ENCODE measurements around the gene LYSMD3. TPM values are rescaled to one million over a fixed set of nuclear protein-coding genes. Genes with fewer than 3 reads are reported as not detected.

Gene LYSMD3
- total RNA-seq, 1 donor from 2014 or later = 21.0 TPM

- H3K4me1 Mint-ChIP-seq (ENCODE audit: unreplicated experiment) = no peaks in the 10 kb centered on the region
- DNase-seq (ENCODE audit: extremely low spot score, unreplicated experiment) = no peak
- H3K9me3 Mint-ChIP-seq = no peaks in the 10 kb centered on the region
- TF ChIP-seq CTCF (conservative IDR thresholded peaks at IDR 0.05) = no peak
- H3K4me3 Mint-ChIP-seq = no peak overlapping the region
- H3K36me3 Mint-ChIP-seq = peaks cover 39% of the 10 kb centered on the region
- H3K27ac Mint-ChIP-seq = no peak overlapping the region
- H3K27me3 Mint-ChIP-seq = no peaks in the 10 kb centered on the region
Observed at GRCh38 chr5:90519081-90519480, 10.3 kb downstream of the LYSMD3 start.

- H3K4me1 Mint-ChIP-seq (ENCODE audit: unreplicated experiment) = no peaks in the 10 kb centered on the region
- TF ChIP-seq CTCF (conservative IDR thresholded peaks at IDR 0.05) = no peak
- no peaks in the 10 kb centered on the region for H3K9me3 Mint-ChIP-seq
- DNase-seq (ENCODE audit: extremely low spot score, unreplicated experiment) = no peak
- no peaks in the 10 kb centered on the region for H3K27me3 Mint-ChIP-seq
- H3K4me3 Mint-ChIP-seq = no peak overlapping the region
- no peak overlapping the region for H3K27ac Mint-ChIP-seq
- peaks cover 35% of the 10 kb centered on the region for H3K36me3 Mint-ChIP-seq
Observed at GRCh38 chr5:90518661-90519060, 10.7 kb downstream of the LYSMD3 start.

DNA sequence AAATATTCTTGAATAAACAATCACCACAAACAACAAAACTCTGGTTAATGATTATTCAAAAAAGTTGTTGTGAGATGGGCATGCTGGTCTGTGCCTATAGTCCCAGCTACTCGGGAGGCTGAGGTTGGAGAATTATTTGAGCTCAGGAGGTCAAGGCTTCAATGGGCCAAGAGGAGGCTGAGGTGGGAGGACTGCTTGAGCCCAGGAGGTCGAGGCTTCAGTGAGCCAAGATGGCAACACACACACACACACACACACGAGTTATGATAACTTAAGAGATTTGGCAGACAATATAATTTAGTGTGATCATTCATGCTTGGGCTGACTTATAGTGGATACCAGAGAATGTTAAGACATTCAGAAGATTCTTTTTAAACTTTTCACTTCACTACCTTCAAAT is 14.9 kb downstream of the LYSMD3 start:
- no peaks in the 10 kb centered on the region for H3K9me3 Mint-ChIP-seq
- H3K36me3 Mint-ChIP-seq = peaks cover 10% of the 10 kb centered on the region
- no peak overlapping the region for H3K4me3 Mint-ChIP-seq
- H3K27ac Mint-ChIP-seq = no peak overlapping the region
- TF ChIP-seq CTCF (conservative IDR thresholded peaks at IDR 0.05) = no peak
- H3K27me3 Mint-ChIP-seq = no peaks in the 10 kb centered on the region
- DNase-seq (ENCODE audit: extremely low spot score, unreplicated experiment) = no peak
- no peaks in the 10 kb centered on the region for H3K4me1 Mint-ChIP-seq (ENCODE audit: unreplicated experiment)

- H3K4me3 Mint-ChIP-seq = no peak overlapping the region
- H3K27ac Mint-ChIP-seq = no peak overlapping the region
- H3K4me1 Mint-ChIP-seq (ENCODE audit: unreplicated experiment) = no peaks in the 10 kb centered on the region
Observed at GRCh38 chr5:90510438-90510837, 18.9 kb downstream of the LYSMD3 start.

DNA sequence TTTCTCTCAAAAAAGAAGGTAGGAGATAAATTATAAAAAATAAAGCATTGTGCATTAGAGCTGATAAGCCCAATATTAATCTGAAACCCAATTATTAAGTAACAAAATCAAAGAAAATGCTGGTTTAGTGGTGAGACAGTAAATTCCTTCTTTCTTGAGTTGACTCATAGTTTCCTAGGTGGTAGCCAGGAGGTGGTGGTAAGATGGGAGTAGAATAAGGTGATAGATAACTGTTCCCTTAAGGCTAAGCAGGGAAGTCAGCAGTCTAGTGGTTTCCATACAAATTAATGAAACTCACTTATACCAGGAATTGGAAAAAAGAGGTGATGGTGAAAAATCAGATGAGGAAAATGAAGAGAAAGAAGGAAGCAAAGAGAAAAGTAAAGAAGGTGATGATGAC is 23.2 kb downstream of the LYSMD3 start:
- H3K27ac Mint-ChIP-seq = no peak overlapping the region
- TF ChIP-seq CTCF (conservative IDR thresholded peaks at IDR 0.05) = no peak
- H3K36me3 Mint-ChIP-seq = no peaks in the 10 kb centered on the region
- no peaks in the 10 kb centered on the region for H3K27me3 Mint-ChIP-seq
- no peaks in the 10 kb centered on the region for H3K9me3 Mint-ChIP-seq
- H3K4me3 Mint-ChIP-seq = no peak overlapping the region
- no peaks in the 10 kb centered on the region for H3K4me1 Mint-ChIP-seq (ENCODE audit: unreplicated experiment)
- DNase-seq (ENCODE audit: extremely low spot score, unreplicated experiment) = no peak

More at GRCh38 chr5:90510438-90510837, 18.9 kb downstream of the LYSMD3 start:
- H3K9me3 Mint-ChIP-seq = no peaks in the 10 kb centered on the region
- no peak for TF ChIP-seq CTCF (conservative IDR thresholded peaks at IDR 0.05)
- no peaks in the 10 kb centered on the region for H3K27me3 Mint-ChIP-seq
- H3K36me3 Mint-ChIP-seq = no peaks in the 10 kb centered on the region
- no peak for DNase-seq (ENCODE audit: extremely low spot score, unreplicated experiment)

- H3K27ac Mint-ChIP-seq = no peak overlapping the region
- no peaks in the 10 kb centered on the region for H3K4me1 Mint-ChIP-seq (ENCODE audit: unreplicated experiment)
- H3K4me3 Mint-ChIP-seq = no peak overlapping the region
- TF ChIP-seq CTCF (conservative IDR thresholded peaks at IDR 0.05) = no peak
- no peaks in the 10 kb centered on the region for H3K27me3 Mint-ChIP-seq
- no peak for DNase-seq (ENCODE audit: extremely low spot score, unreplicated experiment)
- no peaks in the 10 kb centered on the region for H3K9me3 Mint-ChIP-seq
- no peaks in the 10 kb centered on the region for H3K36me3 Mint-ChIP-seq
Observed at GRCh38 chr5:90504743-90505142, 24.6 kb downstream of the LYSMD3 start.
